Stimulated activated naive CD8-positive, alpha-beta T cell treated with anti-CD3 and anti-CD28 coated beads, Interleukin-15, amount 100 ng/mL, for 72 hours (primary cell): ENCODE data around the gene FLT3LG.
"Not testable (repeated sequence)": the region's sequence is repeated elsewhere in the genome, so short reads cannot be mapped to it uniquely, and the experiment has no call there.

ENCODE experiments used
- ATAC-seq: fragments of 150-1000 bp; cut with Tn5 transposase; 2 replicates; pipeline ENCODE4 v1.10.0; 2021; ENCODE audit warnings: mild to moderate bottlenecking, moderate library complexity
- DNase-seq, 2 donors: peaks; one replicate each; pipeline ENCODE4 v3.0.0; 2021 to 2022
- H3K27ac Mint-ChIP-seq, 2 donors: one replicate each; pipeline ENCODE4 v1.8.0; 2022; ENCODE audit warnings: mild to moderate bottlenecking in 2 of 2, mixed read lengths in 2 of 2, moderate library complexity in 2 of 2
- H3K27me3 Mint-ChIP-seq: one replicate; pipeline ENCODE4 v1.8.0; 2022; ENCODE audit warnings: mixed read lengths
- H3K4me1 Mint-ChIP-seq: one replicate; pipeline ENCODE4 v1.8.0; 2022; ENCODE audit warnings: mild to moderate bottlenecking, mixed read lengths
- H3K4me3 Mint-ChIP-seq, 2 donors: one replicate each; pipeline ENCODE4 v1.8.0; 2022; ENCODE audit warnings: mild to moderate bottlenecking in 2 of 2, mixed read lengths in 2 of 2, moderate library complexity in 1 of 2
- H3K9me3 Mint-ChIP-seq, 2 donors: one replicate each; pipeline ENCODE4 v1.8.0; 2022; ENCODE audit warnings: mixed read lengths in 2 of 2

FLT3LG gene

GRCh38 chr19:49468199-49468598, 5.8 kb upstream of the FLT3LG start:
- peak overlapping the region; percentile 42 to 59 for H3K27ac Mint-ChIP-seq
- DNase-seq (no peak), ATAC-seq (no peak)
- H3K27me3 Mint-ChIP-seq = no peaks in the 10 kb centered on the region
- H3K9me3 Mint-ChIP-seq = no peaks in the 10 kb centered on the region
- peak overlapping the region; percentile 77 to 85 for H3K4me3 Mint-ChIP-seq
- H3K4me1 Mint-ChIP-seq = peaks cover 69% of the 10 kb centered on the region

- H3K27ac Mint-ChIP-seq = peak overlapping the region; percentile 93 to 97
- peak; percentile 85 for ATAC-seq
- H3K27me3 Mint-ChIP-seq = no peaks in the 10 kb centered on the region
- H3K9me3 Mint-ChIP-seq = no peaks in the 10 kb centered on the region
- peak; percentile 80 to 92 for DNase-seq
- peaks cover 76% of the 10 kb centered on the region for H3K4me1 Mint-ChIP-seq
- peak overlapping the region; percentile 77 to 85 for H3K4me3 Mint-ChIP-seq
Observed at GRCh38 chr19:49468746-49469447, 5.1 kb upstream of the FLT3LG start.

GRCh38 chr19:49469828-49470614, 4.0 kb upstream of the FLT3LG start:
- H3K4me1 Mint-ChIP-seq = peaks cover 67% of the 10 kb centered on the region
- peak overlapping the region; percentile 65 to 80 for H3K4me3 Mint-ChIP-seq
- H3K27me3 Mint-ChIP-seq = no peaks in the 10 kb centered on the region
- H3K9me3 Mint-ChIP-seq = no peaks in the 10 kb centered on the region
- peak; percentile 79 for ATAC-seq
- H3K27ac Mint-ChIP-seq = peak overlapping the region; percentile 67 to 78
- DNase-seq = peak; percentile 92 to 96

GRCh38 chr19:49470615-49470978, 3.4 kb upstream of the FLT3LG start:
- no peaks in the 10 kb centered on the region for H3K27me3 Mint-ChIP-seq
- no peak for ATAC-seq
- peak overlapping the region; percentile 65 to 80 for H3K4me3 Mint-ChIP-seq
- H3K9me3 Mint-ChIP-seq = no peaks in the 10 kb centered on the region
- peaks cover 67% of the 10 kb centered on the region for H3K4me1 Mint-ChIP-seq
- no peak for DNase-seq
- H3K27ac Mint-ChIP-seq = peak overlapping the region in 1 of 2 donors; percentile 62

GRCh38 chr19:49472936-49473335, 1.1 kb upstream of the FLT3LG start:
- peaks cover 82% of the 10 kb centered on the region for H3K4me1 Mint-ChIP-seq
- ATAC-seq = no peak
- no peak for DNase-seq
- no peaks in the 10 kb centered on the region for H3K27me3 Mint-ChIP-seq
- peak overlapping the region; percentile 94 to 99 for H3K4me3 Mint-ChIP-seq
- no peaks in the 10 kb centered on the region for H3K9me3 Mint-ChIP-seq
- H3K27ac Mint-ChIP-seq = peak overlapping the region in 1 of 2 donors; percentile 81

- ATAC-seq, H3K9me3 Mint-ChIP-seq, DNase-seq, H3K27me3 Mint-ChIP-seq: not testable (repeated sequence)
- H3K4me3 Mint-ChIP-seq = peak overlapping the region; percentile 94 to 99
- peak overlapping the region; percentile 55 to 97 for H3K27ac Mint-ChIP-seq
- peaks cover 79% of the 10 kb centered on the region for H3K4me1 Mint-ChIP-seq
Observed at GRCh38 chr19:49473501-49473867, 531 bp upstream of the FLT3LG start.

- Mint-ChIP-seq H3K4me3 (peak overlapping the region; percentile 94 to 99), H3K9me3 (no peaks in the 10 kb centered on the region), H3K4me1 (peaks cover 77% of the 10 kb centered on the region), H3K27me3 (no peaks in the 10 kb centered on the region), H3K27ac (peak overlapping the region; percentile 94)
- DNase-seq (no peak), ATAC-seq (no peak)
Observed at GRCh38 chr19:49474542-49474924, 518 bp downstream of the FLT3LG start.

- ATAC-seq = peak; percentile 12
- Mint-ChIP-seq H3K27me3 (no peaks in the 10 kb centered on the region), H3K27ac (peak overlapping the region; percentile 94 to 96), H3K4me1 (peaks cover 77% of the 10 kb centered on the region), H3K9me3 (no peaks in the 10 kb centered on the region), H3K4me3 (peak overlapping the region; percentile 94 to 99)
- DNase-seq = peak in 1 of 2 donors; percentile 45
Observed at GRCh38 chr19:49475191-49475917, 1.3 kb downstream of the FLT3LG start.

- peak; percentile 84 to 90 for DNase-seq
- peaks cover 77% of the 10 kb centered on the region for H3K4me1 Mint-ChIP-seq
Observed at GRCh38 chr19:49475995-49476880, 2.2 kb downstream of the FLT3LG start.

GRCh38 chr19:49479975-49480628, 6.1 kb downstream of the FLT3LG start:
- Mint-ChIP-seq H3K27ac (peak overlapping the region in 1 of 2 donors; percentile 88), H3K4me1 (peaks cover 68% of the 10 kb centered on the region), H3K27me3 (no peaks in the 10 kb centered on the region), H3K9me3 (no peaks in the 10 kb centered on the region), H3K4me3 (no peak overlapping the region)
- ATAC-seq (no peak), DNase-seq (no peak)

More at GRCh38 chr19:49475995-49476880, 2.2 kb downstream of the FLT3LG start:
- peak overlapping the region; percentile 94 to 99 for H3K4me3 Mint-ChIP-seq
- peak; percentile 81 for ATAC-seq
- H3K27ac Mint-ChIP-seq = peak overlapping the region; percentile 94 to 96
- no peaks in the 10 kb centered on the region for H3K9me3 Mint-ChIP-seq
- H3K27me3 Mint-ChIP-seq = no peaks in the 10 kb centered on the region

- H3K4me1 Mint-ChIP-seq = peaks cover 65% of the 10 kb centered on the region
- H3K27ac Mint-ChIP-seq = peak overlapping the region; percentile 69 to 97
- no peaks in the 10 kb centered on the region for H3K27me3 Mint-ChIP-seq
- DNase-seq (no peak), ATAC-seq (no peak)
- no peak overlapping the region for H3K4me3 Mint-ChIP-seq
- H3K9me3 Mint-ChIP-seq = no peaks in the 10 kb centered on the region
Observed at GRCh38 chr19:49481020-49481683, 7.1 kb downstream of the FLT3LG start.

- Mint-ChIP-seq H3K4me3 (peak overlapping the region; percentile 64 to 65), H3K4me1 (peaks cover 71% of the 10 kb centered on the region), H3K27me3 (no peaks in the 10 kb centered on the region), H3K27ac (peak overlapping the region; percentile 91 to 95), H3K9me3 (no peaks in the 10 kb centered on the region)
- ATAC-seq (no peak), DNase-seq (no peak)
Observed at GRCh38 chr19:49486232-49486631, 12.2 kb downstream of the FLT3LG start.

GRCh38 chr19:49486710-49487276, 12.8 kb downstream of the FLT3LG start:
- peak overlapping the region; percentile 98 to 100 for H3K4me3 Mint-ChIP-seq
- no peak for DNase-seq
- H3K9me3 Mint-ChIP-seq = no peaks in the 10 kb centered on the region
- no peak for ATAC-seq
- no peaks in the 10 kb centered on the region for H3K27me3 Mint-ChIP-seq
- H3K4me1 Mint-ChIP-seq = peaks cover 72% of the 10 kb centered on the region
- peak overlapping the region; percentile 99 to 100 for H3K27ac Mint-ChIP-seq
